ENCODE measurements around the gene DRGX.

DRGX gene

GRCh38 chr10:49441488-49442476 lies 45.9 kb upstream of the DRGX start:
- TF ChIP-seq GABPA (IDR thresholded peaks at IDR 0.05; ENCODE audit: low read depth) = no peak
- no peak for TF ChIP-seq SPI1 (IDR thresholded peaks at IDR 0.05; ENCODE audit: borderline replicate concordance, low read depth)
- TF ChIP-seq CTCF (IDR thresholded peaks at IDR 0.05; ENCODE audit: insufficient read depth, low read length) = no peak
- no peak for TF ChIP-seq POLR2AphosphoS5 (IDR thresholded peaks at IDR 0.05; ENCODE audit: low read depth)
- no peak for TF ChIP-seq REST (IDR thresholded peaks at IDR 0.05; ENCODE audit: insufficient replicate concordance, low read depth)
- no peak for DNase-seq (ENCODE audit: low read depth in 1 of 2, low spot score in 1 of 2)
- Histone ChIP-seq H3K27me3 (ENCODE audit: insufficient read depth, poor library complexity, severe bottlenecking) (peaks cover 3% of the 10 kb centered on the region), H3K4me3 (replicated peaks; ENCODE audit: insufficient read depth, low read length) (no peak overlapping the region; the same call in 1 of the 2 replicates), H3K27ac (replicated peaks) (no peak overlapping the region)

- TF ChIP-seq REST (IDR thresholded peaks at IDR 0.05; ENCODE audit: insufficient replicate concordance, low read depth) (no peak), GABPA (IDR thresholded peaks at IDR 0.05; ENCODE audit: low read depth) (no peak), CTCF (IDR thresholded peaks at IDR 0.05; ENCODE audit: insufficient read depth, low read length) (no peak), POLR2AphosphoS5 (IDR thresholded peaks at IDR 0.05; ENCODE audit: low read depth) (no peak), SPI1 (IDR thresholded peaks at IDR 0.05; ENCODE audit: borderline replicate concordance, low read depth) (no peak)
Observed at GRCh38 chr10:49435225-49435624, 39.3 kb upstream of the DRGX start.

GRCh38 chr10:49433069-49433468 lies 37.2 kb upstream of the DRGX start:
- no peak for DNase-seq (ENCODE audit: low read depth in 1 of 2, low spot score in 1 of 2)
- no peak for TF ChIP-seq CTCF (IDR thresholded peaks at IDR 0.05; ENCODE audit: insufficient read depth, low read length)
- no peak for TF ChIP-seq POLR2AphosphoS5 (IDR thresholded peaks at IDR 0.05; ENCODE audit: low read depth)
- TF ChIP-seq GABPA (IDR thresholded peaks at IDR 0.05; ENCODE audit: low read depth) = no peak
- H3K27me3 ChIP-seq (ENCODE audit: insufficient read depth, poor library complexity, severe bottlenecking) = no peaks in the 10 kb centered on the region
- no peak overlapping the region for H3K27ac ChIP-seq (replicated peaks)
- H3K4me3 ChIP-seq (replicated peaks; ENCODE audit: insufficient read depth, low read length) = no peak overlapping the region

More at GRCh38 chr10:49435225-49435624, 39.3 kb upstream of the DRGX start:
- Histone ChIP-seq H3K4me3 (replicated peaks; ENCODE audit: insufficient read depth, low read length) (no peak overlapping the region), H3K27ac (replicated peaks) (no peak overlapping the region), H3K27me3 (ENCODE audit: insufficient read depth, poor library complexity, severe bottlenecking) (no peaks in the 10 kb centered on the region)
- DNase-seq (ENCODE audit: low read depth in 1 of 2, low spot score in 1 of 2) = no peak
